Right renal pelvis (tissue), 4 donors: ENCODE measurements around the gene SLC25A21. TPM values are rescaled to one million over a fixed set of nuclear protein-coding genes. Genes with fewer than 3 reads are reported as not detected.
A peak's percentile ranks its signal among the peaks of the same experiment; 100 is the strongest.

ENCODE experiments used
- DNase-seq, 4 donors: peaks; one replicate each; pipeline ENCODE4 v3.0.0-alpha.2; 2013; ENCODE audit warnings: low read depth in 4 of 4, low spot score in 3 of 4, missing footprints in 1 of 4
- polyA plus RNA-seq, 4 donors: library from polyadenylated mRNA; unstranded; fragments of 120-200 nt; gene quantifications; one replicate each; pipeline ENCODE4 v1.2.1, GENCODE V29; 2013; ENCODE audit not compliant: insufficient read length in 4 of 4

The SLC25A21 gene
- polyA plus RNA-seq, 4 donors, result 3.1 to 4.2 (median 3.2) TPM

DNA sequence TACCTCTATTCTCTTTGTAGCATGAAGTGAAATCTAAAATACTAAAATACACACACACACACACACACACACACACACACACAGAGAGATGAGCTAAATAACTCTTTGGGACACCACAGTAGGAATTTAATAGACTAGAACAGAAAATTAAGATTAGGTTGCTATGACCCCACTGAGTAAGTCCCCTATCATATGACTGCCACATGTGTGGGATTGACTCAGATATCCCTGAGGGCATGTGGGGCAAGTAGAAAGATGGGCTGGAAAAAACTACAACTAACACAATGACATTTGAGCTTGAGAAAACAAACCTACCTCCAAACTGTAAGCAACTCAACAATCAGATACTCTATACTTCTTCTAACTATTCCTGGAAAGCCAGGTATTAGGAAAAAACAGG lies 27.0 kb downstream of the SLC25A21 start:
- DNase-seq, result no peak

DNA sequence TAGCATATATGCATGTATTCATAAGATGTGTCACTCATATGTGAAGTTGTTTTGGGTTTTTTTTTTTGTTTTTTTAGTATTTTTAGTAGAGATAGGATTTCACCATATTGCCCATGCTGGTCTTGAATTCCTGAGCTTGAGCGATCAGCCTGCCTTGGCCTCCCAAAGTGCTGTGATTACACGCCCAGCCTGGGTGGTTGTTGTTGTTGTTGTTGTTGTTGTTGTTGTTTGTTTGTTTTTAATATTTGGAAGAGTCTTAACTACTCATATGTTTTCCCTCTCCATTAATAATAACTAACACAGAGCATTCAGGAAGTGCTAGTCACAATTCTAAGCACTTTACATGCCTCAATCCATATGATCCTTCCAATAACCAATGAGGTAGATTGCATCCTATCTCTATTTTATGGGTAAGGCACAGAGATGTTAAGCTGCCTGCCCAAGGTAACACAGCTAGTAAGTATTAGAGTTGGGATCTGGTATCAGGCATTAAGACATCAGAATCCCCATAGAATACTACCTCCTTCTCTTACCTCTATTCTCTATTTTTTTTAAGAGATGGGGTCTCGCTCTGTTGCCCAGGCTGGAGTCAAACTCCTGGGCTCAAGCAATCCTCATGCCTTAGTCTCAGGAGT lies 27.6 kb downstream of the SLC25A21 start:
- no peak for DNase-seq

DNA sequence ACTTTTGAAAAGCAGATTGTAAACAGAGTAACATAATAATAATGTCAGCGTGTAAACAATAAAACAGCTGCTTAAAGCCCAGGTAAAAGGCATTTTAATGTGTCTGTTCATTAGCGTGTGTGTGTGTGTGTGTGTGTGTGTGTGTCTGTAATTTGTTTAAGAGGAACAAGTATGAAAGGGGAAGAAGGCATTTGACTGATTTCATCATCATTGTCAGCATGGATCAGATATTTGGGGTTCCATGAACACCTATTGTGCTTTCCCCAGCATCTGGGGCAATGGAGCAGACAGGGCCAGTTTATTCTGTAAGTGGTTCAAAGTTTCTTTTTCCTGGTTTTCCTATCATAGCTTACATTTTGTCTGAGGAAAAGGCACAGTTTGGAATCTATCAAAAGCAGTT lies 28.9 kb downstream of the SLC25A21 start:
- DNase-seq, result no peak

DNA sequence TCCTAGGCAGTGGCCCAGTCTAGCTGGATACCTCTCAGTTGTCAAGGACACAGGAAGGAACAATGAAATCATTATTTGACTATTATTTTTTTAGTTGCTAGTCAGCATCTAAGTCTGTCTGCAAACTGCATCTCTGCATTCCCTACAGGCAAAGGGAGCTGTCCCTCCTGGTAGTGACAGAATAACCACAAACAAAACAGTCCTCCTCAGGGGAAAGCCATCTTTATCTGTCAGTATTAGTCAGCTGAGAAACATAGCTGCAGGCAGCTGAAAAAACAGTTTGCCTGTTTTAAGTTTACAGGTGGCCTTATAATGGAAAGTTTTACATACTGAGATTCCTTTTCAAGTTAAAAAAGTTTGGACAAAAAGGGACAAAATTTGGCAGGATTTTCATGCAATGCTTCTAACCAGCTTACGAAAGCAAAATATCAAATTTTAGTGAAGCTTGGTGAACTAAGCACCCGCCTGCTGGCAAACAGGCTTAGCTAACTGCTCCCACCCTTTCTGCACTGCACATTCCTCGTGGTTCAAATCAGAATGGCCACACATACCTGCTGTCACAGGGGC lies 29.5 kb downstream of the SLC25A21 start:
- DNase-seq, result peak in 1 of 4 donors; percentile 20

DNA sequence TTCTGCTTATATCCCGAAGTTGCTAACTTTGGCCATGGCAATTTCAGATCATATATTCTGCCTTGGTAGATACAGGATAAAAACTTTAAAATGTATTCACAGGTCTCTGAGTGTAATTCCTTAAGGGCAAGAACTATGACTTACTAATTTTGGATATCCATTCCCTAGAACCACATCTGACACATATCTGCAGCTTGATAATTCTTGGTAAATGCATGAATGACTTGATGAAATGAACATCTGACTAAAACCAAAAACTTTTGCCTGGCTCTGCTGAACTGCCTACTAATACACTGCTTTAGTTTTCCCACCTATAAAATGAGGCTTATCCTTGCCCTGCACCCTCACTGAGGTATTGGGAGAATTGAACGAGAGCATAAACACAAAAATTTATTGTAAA lies 32.2 kb downstream of the SLC25A21 start:
- DNase-seq, result no peak

DNA sequence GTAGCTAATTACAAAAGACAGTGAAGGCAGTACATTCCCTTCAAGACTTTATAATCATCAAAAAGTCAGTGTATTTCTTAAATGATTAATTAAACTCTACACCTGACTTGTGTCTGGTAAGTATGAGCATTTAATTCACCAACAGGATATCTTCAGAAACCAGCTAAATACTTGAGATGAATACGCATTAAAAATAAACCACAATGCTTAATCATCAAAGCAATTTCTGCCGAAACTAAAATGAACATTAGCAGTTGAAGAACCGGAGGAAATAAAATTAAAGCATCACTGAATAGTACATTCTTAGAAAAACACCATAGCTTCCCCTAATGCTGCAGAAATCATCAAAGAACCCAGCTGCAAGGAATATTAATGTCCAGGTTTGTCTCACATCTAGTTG lies 32.7 kb downstream of the SLC25A21 start:
- DNase-seq, result no peak

DNA sequence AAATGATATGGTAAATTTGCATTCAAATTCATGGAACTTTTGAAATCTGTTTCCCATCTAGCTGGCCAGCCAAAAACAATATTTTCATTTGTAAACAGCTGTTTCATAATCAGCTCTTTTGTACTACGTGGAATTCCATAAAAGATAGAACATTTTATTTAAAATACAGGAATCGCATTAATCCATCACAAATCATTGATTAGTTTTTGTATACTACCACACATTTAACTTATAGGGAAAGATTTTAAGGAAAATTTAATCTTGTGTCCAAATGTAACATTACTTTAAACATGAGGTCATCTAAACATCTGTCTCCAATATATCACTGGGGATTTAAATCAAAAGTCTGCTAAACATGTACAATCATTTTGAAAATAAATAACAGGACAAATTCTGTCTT lies 33.5 kb downstream of the SLC25A21 start:
- no peak for DNase-seq

DNA sequence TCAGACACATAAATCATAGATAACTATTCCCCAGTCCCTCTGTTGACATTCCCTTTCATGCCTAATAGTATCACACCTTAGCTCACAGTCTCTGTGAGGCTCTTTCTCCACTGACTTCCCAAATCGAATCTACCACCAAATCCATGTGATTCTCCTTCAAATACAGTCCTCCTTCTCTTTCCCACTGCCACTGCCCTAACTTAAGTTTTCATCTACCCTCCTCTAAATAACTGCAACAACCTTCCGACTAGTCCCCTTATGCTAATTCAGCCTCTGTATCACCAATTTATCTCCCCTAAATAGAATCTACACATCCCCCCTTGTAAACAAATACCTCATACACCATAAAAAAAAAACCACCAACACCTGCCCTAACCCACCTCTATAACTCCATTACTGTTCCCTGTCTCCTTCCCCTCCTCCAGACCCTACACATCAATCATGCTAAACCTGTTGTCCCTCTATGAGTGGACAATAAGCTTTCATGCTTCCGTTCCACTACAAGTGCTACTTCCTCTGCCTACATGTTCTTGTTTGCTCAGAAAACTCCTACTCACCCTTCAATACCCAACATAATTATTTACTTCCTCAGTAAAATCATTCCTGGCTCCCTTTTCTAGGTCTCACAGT lies 39.0 kb downstream of the SLC25A21 start:
- no peak for DNase-seq

DNA sequence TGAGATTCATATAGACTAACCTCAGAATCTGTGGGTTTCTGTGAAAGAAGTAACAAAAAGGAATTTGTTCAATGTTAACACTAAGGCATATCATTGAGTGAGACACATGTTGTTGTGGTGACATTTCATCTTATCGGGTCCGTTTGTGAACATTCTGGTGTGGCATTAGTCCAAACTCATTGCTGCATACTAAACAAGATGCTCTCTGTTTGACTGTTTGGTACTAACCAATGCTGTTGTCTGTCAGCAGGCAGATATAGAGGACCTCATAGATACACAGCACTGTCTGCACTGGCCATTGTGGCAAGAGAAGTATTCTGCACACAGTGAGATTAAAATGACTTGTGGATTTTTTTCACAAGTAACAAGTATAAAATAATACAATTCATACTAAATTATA lies 41.2 kb downstream of the SLC25A21 start:
- no peak for DNase-seq

DNA sequence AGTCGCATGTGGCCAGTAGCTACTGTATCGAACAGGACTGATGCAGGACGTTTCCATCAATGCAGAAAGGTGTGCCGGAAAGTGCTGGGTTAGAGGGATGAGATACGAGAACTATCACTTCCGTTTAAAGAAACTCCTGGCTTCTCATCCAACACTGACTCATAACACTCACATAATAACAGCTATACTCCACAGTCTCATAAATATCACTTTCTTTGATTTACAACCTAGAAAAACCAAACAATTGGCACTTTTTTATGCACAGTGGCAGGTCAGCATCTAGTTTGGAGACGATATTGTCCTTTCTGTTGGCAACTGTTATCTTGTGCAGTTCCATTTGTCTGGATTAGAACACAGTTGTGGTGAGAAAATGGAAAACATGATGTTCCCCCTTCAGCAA lies 43.4 kb downstream of the SLC25A21 start:
- DNase-seq, result no peak

DNA sequence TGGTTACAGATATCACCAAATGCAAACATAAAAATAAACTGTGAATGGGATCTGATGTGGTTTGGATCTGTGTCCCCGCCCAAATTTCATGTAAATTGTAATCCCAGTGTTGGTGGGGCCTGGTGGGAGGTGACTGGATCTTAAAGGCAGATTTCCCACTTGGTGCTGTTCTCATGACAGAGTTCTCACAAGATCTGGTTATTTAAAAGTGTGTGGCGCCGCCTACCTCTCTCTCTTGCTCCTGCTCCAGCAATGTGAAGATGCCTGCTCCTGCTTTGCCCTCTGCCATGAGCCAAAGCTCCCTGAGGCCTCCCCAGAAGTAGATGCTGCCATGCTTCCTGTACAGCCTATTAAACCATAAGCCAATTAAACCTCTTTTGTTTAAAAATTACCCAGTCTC lies 47.8 kb downstream of the SLC25A21 start:
- no peak for DNase-seq

DNA sequence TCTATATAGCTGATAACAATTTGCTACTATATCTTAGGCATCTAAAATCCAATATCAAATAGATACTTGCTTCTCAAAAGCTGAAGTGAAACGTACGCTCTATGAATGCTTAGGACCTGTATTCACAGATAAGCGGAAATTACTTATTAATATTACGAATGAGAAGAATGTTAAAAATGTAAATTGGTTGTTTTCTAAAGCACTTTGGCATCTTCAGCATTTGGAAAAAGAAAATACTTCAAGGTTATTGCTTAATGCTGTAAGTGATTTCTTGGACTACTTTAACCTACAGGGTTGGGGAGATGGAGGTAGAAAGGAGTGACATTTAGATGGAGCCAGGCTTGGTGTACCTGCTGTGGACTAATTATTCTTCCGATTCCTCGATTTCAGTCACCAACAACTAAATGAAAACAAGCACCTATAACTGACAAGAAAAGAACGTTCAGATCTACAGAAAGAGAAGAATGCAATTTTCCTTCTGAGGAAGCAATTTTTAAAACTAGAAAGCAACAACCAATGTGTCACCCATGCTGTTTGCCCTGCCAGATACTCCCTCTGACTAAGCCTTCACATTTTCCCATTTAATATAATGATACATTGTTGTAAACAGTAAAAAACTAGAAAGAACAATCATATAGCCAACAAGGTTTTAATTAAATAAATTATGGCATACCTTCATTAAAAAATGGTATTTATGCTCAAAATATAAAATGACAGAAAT lies 49.3 kb downstream of the SLC25A21 start:
- no peak for DNase-seq

DNA sequence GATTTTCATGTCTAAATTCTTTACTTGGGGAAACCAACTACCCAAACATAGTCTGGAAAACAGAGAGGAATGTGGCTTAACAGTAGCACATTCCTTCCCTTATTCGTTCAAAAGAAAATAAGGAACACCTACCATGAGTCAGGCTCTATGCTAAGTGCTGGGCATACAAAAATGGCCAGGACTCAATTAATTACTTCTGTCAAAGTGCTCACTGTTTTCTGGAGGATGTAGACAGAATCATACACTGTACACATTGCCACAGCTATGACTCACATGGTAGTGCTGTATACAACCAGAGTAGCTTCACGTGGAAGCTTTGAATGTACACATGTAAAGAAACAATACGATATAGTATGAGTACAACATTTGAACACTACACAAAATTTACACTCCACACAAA lies 50.1 kb downstream of the SLC25A21 start:
- no peak for DNase-seq

DNA sequence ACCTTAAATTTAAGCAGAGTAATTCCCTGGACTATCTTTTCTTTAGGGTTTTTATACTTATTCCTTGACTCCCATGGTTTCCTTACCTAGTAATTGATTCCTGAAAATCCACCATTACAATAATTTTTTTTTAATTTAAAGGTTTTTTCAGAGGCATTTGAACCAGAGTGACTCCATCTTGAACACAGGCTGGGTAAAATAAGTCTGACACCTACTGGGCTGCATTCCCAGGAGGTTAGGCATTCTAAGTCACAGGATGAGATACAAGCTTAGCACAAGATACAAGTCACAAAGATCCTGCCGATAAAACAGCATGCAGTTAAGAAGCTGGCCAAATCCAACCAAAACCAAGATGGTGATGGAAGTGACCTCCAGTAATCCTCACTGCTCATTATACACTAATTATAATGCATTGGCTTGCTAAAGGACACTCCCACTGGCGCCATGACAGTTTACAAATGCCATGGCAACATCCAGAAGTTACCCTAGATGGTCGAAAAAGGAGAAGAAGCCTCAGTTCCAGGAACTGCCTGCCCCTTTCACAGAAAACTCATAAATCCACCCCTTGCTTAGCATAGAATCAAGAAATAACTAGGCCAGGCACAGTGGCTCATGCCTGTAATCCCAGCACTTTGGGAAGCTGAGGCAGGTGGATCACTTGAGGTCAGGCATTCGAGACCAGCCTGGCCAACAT lies 53.6 kb downstream of the SLC25A21 start:
- DNase-seq, result no peak

DNA sequence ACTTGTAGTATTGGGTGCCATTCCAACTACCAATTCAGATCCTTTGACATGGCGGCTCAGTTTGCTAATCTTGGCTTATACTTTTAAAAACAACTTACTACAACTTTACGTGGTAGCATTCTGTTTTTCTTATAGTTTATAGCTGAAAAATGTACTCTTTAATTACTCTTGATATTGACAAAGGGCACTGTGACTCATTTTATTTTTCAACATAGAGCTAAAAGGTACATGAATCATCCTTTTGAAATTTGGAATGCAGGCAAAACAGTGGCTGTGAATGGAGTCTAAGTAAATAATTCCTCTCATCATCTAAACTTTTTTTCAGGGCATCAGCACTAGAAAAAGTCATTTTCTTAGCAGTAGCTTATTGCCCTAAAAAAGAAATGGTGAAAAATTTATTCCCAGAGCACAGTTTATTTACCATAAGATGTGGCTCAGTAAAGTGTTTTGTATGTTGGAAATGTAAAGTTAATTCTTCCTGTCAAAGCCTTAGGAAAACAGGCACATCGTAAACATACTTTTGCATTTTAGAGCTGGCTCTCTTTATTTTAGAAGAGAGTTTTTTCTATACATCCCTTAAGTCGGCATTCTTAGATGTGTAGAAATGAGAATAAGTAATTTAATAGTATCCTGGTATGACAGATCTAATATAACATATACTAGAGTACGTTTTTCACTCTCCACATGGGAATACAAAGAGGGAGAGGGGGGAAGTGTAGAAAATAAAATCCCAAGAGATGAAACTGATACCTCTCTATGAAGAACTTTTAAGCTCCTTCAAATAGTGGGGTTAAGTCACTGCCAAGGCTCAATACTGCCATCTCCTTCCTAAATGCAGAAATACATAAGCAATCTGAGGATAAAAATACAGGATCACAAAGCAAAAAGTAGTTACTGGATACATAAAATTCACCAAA lies 55.2 kb downstream of the SLC25A21 start:
- DNase-seq, result no peak

DNA sequence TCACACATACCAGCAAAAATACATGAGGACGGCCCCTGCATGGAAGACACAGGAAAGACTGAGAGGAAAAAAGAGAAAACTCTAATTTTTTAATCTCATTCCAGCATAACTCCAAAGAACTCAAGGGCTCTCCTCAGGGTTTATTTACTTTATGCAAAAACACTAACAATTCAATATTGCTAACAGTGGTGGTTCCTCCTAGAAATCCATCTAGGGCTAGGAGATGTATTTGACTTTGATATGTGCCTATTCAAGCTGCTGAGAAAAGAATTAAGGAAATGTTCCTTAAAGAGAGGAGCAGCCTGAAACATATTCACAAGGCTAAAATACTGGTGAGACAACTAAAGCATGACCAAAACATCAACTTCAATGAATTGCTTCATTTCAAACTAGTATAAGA lies 57.0 kb downstream of the SLC25A21 start:
- no peak for DNase-seq

DNA sequence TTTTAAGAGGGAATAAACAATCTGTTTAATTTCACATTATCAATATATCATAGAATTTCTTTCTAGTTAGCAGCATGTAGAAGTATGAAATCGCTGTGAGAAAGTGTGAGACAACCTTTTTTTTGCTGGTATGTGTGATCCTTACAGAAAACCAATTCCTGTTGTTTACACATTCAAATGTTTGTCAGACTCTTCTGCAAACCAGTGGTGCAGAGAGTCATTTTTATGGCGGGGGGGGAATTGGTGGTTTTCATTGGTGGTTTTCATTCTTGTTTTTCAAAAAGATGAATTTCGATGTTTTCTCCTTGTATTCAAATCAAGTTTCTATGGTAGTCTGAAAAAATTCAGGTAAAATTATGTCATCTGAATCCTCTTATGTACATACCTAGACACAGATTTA lies 57.8 kb downstream of the SLC25A21 start:
- DNase-seq, result no peak

DNA sequence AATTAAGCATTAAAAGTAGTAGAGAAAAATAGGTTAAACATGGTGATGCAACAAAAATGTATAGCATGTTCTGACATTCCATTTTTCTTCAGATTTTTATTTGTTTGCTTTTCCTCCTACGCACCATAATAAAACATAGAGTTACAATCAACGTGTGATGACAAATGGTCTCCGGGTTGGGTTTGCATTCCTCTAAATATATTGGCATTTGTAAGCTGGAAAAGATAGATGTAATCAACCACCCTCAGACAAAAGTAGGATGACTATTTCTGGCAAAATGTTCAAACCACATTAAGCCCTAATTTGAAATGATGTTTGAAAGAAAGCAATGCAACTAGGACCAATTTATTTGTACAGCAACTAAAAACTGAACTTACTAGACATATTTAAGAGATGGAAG lies 58.4 kb downstream of the SLC25A21 start:
- DNase-seq, result no peak

DNA sequence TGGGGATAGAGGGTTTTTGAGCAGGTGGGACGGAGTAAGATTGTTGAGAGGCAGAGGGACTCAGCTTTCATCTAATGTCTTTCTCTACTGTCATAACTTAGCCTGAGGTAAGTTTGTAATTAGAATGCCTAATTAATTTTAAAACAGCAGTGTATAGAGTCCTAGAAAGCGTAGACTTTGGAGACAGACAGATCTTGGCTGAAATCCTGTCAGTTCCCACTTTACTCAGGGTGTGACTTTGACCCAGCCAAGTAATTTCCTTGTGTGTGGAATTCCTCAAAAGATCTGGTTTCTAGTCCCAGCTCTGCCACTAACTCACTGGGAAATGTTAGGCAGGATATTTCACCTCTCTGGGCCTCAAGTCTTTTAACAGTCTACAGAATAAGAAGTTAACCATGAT lies 74.3 kb downstream of the SLC25A21 start:
- DNase-seq, result no peak

DNA sequence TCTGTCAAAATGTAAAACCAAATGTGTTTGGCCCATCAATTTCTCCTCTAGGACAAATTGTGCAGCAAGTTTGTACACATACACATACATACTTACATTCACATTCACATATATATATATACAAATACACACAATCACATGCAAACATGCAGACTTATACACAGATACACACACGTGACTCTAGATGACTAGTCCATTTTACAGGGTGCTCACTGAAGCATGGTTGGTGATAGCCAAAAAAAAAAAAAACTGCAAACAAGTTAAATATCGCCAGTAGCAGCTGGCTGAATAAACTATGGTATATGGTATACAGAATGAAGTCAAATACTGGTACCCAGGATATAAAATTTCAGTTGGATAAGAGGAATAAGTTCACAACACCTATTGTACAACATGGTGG lies 77.9 kb downstream of the SLC25A21 start:
- no peak for DNase-seq
